Rectal smooth muscle tissue (tissue), 1 donor: Measurements from ENCODE around the gene MAP4K3.

Source experiments
- H3K27ac ChIP-seq: one replicate; pipeline ENCODE4 v1.7.0; 2013; ENCODE audit warnings: low read depth, low read length, inconsistent platforms
- H3K27me3 ChIP-seq: one replicate; pipeline ENCODE4 v1.7.0; 2013; ENCODE audit warnings: low read length; ENCODE audit not compliant: control insufficient read depth, insufficient read depth
- H3K36me3 ChIP-seq: one replicate; pipeline ENCODE4 v1.7.0; 2013; ENCODE audit warnings: low read length; ENCODE audit not compliant: control insufficient read depth, insufficient read depth
- H3K4me1 ChIP-seq: one replicate; pipeline ENCODE4 v1.7.0; 2013; ENCODE audit warnings: low read length; ENCODE audit not compliant: control insufficient read depth, insufficient read depth
- H3K4me3 ChIP-seq: one replicate; pipeline ENCODE4 v1.7.0; 2013; ENCODE audit warnings: low read length
- H3K9ac ChIP-seq: one replicate; pipeline ENCODE4 v1.7.0; 2013; ENCODE audit warnings: low read length

Gene MAP4K3

GRCh38 chr2:39304200-39304599 lies 132.9 kb downstream of the MAP4K3 start:
- Histone ChIP-seq H3K27me3 (no peaks in the 10 kb centered on the region), H3K4me3 (no peak overlapping the region), H3K9ac (no peak overlapping the region), H3K36me3 (no peaks in the 10 kb centered on the region), H3K4me1 (no peaks in the 10 kb centered on the region), H3K27ac (no peak overlapping the region)

- H3K4me1 ChIP-seq, result no peaks in the 10 kb centered on the region
- no peaks in the 10 kb centered on the region for H3K36me3 ChIP-seq
- H3K27ac ChIP-seq, result no peak overlapping the region
- H3K27me3 ChIP-seq, result no peaks in the 10 kb centered on the region
- no peak overlapping the region for H3K9ac ChIP-seq
- no peak overlapping the region for H3K4me3 ChIP-seq
Observed at GRCh38 chr2:39301352-39301751, 135.7 kb downstream of the MAP4K3 start.

GRCh38 chr2:39300044-39300978 lies 136.8 kb downstream of the MAP4K3 start:
- Histone ChIP-seq H3K9ac (no peak overlapping the region), H3K4me1 (no peaks in the 10 kb centered on the region), H3K36me3 (no peaks in the 10 kb centered on the region), H3K27ac (no peak overlapping the region), H3K27me3 (no peaks in the 10 kb centered on the region), H3K4me3 (no peak overlapping the region)

- Histone ChIP-seq H3K36me3 (peaks cover 5% of the 10 kb centered on the region), H3K27ac (no peak overlapping the region), H3K9ac (no peak overlapping the region)
Observed at GRCh38 chr2:39290433-39290832, 146.7 kb downstream of the MAP4K3 start.

GRCh38 chr2:39289609-39290008 lies 147.5 kb downstream of the MAP4K3 start:
- Histone ChIP-seq H3K4me1 (no peaks in the 10 kb centered on the region), H3K36me3 (peaks cover 6% of the 10 kb centered on the region), H3K27ac (no peak overlapping the region), H3K9ac (no peak overlapping the region), H3K27me3 (no peaks in the 10 kb centered on the region), H3K4me3 (no peak overlapping the region)

More at GRCh38 chr2:39290433-39290832, 146.7 kb downstream of the MAP4K3 start:
- Histone ChIP-seq H3K4me3 (no peak overlapping the region), H3K4me1 (no peaks in the 10 kb centered on the region), H3K27me3 (no peaks in the 10 kb centered on the region)

GRCh38 chr2:39283561-39283960 lies 153.5 kb downstream of the MAP4K3 start:
- Histone ChIP-seq H3K27me3 (no peaks in the 10 kb centered on the region), H3K27ac (no peak overlapping the region), H3K36me3 (peaks cover 2% of the 10 kb centered on the region)

GRCh38 chr2:39281391-39281790 lies 155.7 kb downstream of the MAP4K3 start:
- Histone ChIP-seq H3K4me3 (no peak overlapping the region), H3K27me3 (no peaks in the 10 kb centered on the region), H3K36me3 (peaks cover 7% of the 10 kb centered on the region)

More at GRCh38 chr2:39283561-39283960, 153.5 kb downstream of the MAP4K3 start:
- H3K4me3 ChIP-seq, result no peak overlapping the region
- H3K4me1 ChIP-seq, result no peaks in the 10 kb centered on the region
- H3K9ac ChIP-seq, result no peak overlapping the region

GRCh38 chr2:39275016-39275415 lies 162.1 kb downstream of the MAP4K3 start:
- H3K27me3 ChIP-seq, result no peaks in the 10 kb centered on the region
- peaks cover 5% of the 10 kb centered on the region for H3K36me3 ChIP-seq

More at GRCh38 chr2:39281391-39281790, 155.7 kb downstream of the MAP4K3 start:
- Histone ChIP-seq H3K9ac (no peak overlapping the region), H3K4me1 (no peaks in the 10 kb centered on the region), H3K27ac (no peak overlapping the region)

GRCh38 chr2:39269941-39270340 lies 167.1 kb downstream of the MAP4K3 start:
- Histone ChIP-seq H3K36me3 (no peaks in the 10 kb centered on the region), H3K4me3 (no peak overlapping the region), H3K27ac (no peak overlapping the region), H3K27me3 (no peaks in the 10 kb centered on the region), H3K9ac (no peak overlapping the region), H3K4me1 (no peaks in the 10 kb centered on the region)

More at GRCh38 chr2:39275016-39275415, 162.1 kb downstream of the MAP4K3 start:
- Histone ChIP-seq H3K9ac (no peak overlapping the region), H3K4me3 (no peak overlapping the region), H3K4me1 (no peaks in the 10 kb centered on the region), H3K27ac (no peak overlapping the region)

- Histone ChIP-seq H3K36me3 (no peaks in the 10 kb centered on the region), H3K4me1 (no peaks in the 10 kb centered on the region), H3K4me3 (no peak overlapping the region), H3K27me3 (no peaks in the 10 kb centered on the region), H3K27ac (no peak overlapping the region), H3K9ac (no peak overlapping the region)
Observed at GRCh38 chr2:39266916-39267434, 170.1 kb downstream of the MAP4K3 start.

GRCh38 chr2:39266139-39266805 lies 170.8 kb downstream of the MAP4K3 start:
- Histone ChIP-seq H3K9ac (no peak overlapping the region), H3K36me3 (no peaks in the 10 kb centered on the region), H3K27ac (no peak overlapping the region), H3K27me3 (no peaks in the 10 kb centered on the region), H3K4me1 (no peaks in the 10 kb centered on the region), H3K4me3 (no peak overlapping the region)

GRCh38 chr2:39265315-39265714 lies 171.8 kb downstream of the MAP4K3 start:
- Histone ChIP-seq H3K27ac (no peak overlapping the region), H3K4me3 (no peak overlapping the region), H3K9ac (no peak overlapping the region), H3K36me3 (no peaks in the 10 kb centered on the region), H3K4me1 (no peaks in the 10 kb centered on the region), H3K27me3 (no peaks in the 10 kb centered on the region)
